ENCODE data around the gene ATP1A2.

DNA sequence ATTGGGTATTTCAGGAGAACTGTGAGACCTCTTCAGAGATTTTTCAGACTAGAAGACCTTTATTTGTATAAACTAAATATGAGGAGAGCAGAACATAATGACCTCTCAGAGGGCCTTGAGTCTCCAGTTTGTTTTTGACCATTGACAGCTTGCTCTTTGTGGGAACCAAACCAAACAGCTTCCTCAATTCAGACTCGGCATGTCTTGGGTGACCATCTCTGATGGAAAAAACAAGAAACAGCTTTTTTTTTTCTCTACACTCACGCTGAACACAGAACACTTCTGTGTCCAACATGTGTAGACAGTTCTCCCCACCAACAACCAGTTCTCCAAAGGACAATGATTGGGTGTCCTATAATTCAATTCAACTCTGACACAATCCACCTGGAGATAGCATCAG lies 47.4 kb downstream of the ATP1A2 start:
- no peak for TF ChIP-seq POLR2A (IDR thresholded peaks at IDR 0.05)
- TF ChIP-seq, protein P1, sequence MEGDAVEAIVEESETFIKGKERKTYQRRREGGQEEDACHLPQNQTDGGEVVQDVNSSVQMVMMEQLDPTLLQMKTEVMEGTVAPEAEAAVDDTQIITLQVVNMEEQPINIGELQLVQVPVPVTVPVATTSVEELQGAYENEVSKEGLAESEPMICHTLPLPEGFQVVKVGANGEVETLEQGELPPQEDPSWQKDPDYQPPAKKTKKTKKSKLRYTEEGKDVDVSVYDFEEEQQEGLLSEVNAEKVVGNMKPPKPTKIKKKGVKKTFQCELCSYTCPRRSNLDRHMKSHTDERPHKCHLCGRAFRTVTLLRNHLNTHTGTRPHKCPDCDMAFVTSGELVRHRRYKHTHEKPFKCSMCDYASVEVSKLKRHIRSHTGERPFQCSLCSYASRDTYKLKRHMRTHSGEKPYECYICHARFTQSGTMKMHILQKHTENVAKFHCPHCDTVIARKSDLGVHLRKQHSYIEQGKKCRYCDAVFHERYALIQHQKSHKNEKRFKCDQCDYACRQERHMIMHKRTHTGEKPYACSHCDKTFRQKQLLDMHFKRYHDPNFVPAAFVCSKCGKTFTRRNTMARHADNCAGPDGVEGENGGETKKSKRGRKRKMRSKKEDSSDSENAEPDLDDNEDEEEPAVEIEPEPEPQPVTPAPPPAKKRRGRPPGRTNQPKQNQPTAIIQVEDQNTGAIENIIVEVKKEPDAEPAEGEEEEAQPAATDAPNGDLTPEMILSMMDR (IDR thresholded peaks at IDR 0.05) = no peak
